Suppressor macrophage treated with lipopolysaccharide for 1 hour (primary cell): Measurements from ENCODE around the gene HELQ.
"Not testable (repeated sequence)": the region's sequence is repeated elsewhere in the genome, so short reads cannot be mapped to it uniquely, and the experiment has no call there.

Experiments used
- DNase-seq, 3 donors: peaks; one replicate each; pipeline ENCODE4 v3.0.0-alpha.2; 2020 to 2022

HELQ gene, protein sequence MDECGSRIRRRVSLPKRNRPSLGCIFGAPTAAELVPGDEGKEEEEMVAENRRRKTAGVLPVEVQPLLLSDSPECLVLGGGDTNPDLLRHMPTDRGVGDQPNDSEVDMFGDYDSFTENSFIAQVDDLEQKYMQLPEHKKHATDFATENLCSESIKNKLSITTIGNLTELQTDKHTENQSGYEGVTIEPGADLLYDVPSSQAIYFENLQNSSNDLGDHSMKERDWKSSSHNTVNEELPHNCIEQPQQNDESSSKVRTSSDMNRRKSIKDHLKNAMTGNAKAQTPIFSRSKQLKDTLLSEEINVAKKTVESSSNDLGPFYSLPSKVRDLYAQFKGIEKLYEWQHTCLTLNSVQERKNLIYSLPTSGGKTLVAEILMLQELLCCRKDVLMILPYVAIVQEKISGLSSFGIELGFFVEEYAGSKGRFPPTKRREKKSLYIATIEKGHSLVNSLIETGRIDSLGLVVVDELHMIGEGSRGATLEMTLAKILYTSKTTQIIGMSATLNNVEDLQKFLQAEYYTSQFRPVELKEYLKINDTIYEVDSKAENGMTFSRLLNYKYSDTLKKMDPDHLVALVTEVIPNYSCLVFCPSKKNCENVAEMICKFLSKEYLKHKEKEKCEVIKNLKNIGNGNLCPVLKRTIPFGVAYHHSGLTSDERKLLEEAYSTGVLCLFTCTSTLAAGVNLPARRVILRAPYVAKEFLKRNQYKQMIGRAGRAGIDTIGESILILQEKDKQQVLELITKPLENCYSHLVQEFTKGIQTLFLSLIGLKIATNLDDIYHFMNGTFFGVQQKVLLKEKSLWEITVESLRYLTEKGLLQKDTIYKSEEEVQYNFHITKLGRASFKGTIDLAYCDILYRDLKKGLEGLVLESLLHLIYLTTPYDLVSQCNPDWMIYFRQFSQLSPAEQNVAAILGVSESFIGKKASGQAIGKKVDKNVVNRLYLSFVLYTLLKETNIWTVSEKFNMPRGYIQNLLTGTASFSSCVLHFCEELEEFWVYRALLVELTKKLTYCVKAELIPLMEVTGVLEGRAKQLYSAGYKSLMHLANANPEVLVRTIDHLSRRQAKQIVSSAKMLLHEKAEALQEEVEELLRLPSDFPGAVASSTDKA

DNA sequence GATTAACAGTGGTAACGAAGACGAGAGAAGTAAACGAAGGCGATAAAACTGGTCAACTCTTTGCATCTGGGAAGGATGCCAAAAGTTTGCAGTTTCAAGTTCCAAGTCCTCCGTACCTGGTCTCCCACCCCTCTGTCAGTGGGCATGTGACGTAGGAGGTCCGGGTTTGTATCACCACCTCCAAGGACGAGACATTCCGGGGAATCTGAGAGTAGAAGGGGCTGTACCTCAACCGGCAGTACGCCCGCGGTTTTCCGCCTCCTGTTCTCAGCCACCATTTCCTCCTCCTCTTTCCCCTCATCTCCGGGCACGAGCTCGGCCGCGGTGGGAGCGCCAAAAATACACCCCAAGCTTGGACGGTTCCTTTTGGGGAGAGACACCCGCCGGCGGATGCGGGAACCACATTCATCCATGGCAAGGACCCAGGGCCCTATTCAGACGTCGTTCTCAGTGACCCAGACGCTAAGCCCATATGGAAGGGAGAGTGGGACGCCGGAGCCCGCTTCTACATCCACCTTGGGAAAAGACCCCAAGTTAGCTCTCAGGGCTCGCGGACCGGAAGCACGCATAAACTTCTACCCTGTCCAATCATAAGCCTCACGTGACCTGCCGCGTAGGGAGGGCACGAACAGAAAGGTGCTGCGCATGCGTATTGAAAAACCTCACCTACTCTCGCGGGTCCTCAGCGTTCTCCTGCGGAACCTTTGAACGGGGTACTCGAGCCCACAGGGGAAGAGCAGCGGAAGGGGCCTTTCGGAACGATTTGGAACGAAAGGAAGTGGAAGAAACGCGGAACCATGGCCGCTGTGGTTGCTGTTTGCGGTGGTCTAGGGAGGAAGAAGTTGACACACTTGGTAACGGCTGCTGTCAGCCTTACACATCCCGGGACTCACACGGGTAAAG is at the start of gene HELQ, which contains the start of gene MRPS18C:
Gene HELQ, minus strand, starts transcription at position 543 of the 903 bp plus-strand sequence. Its CDS starts 130 bp downstream, at position 413.
Gene MRPS18C, plus strand, starts transcription at position 778 of the 903 bp plus-strand sequence. Its CDS starts 20 bp downstream, at position 798.
- DNase-seq, result peak; percentile 97 to 100 (median 99)

DNA sequence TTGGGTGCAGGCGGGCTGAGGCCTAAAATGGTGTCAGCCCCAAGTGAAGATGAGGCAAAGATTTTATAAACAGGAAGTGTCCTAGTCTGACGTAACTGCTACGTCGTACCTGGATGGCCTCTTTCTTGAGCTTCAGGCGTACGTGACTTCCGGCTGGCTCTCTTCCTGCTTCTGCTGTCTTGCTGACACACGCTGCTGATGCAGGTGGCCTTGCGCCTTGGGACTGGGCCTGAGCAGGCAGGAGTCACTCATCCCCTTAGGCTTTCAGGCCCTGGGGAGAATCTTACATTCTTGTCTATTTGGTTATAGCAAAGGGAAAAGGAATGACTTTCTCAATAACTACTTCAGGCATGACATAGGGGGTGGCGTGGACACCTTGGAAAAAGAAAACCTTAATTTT is 49.4 kb upstream of the HELQ start:
- DNase-seq, result no peak

DNA sequence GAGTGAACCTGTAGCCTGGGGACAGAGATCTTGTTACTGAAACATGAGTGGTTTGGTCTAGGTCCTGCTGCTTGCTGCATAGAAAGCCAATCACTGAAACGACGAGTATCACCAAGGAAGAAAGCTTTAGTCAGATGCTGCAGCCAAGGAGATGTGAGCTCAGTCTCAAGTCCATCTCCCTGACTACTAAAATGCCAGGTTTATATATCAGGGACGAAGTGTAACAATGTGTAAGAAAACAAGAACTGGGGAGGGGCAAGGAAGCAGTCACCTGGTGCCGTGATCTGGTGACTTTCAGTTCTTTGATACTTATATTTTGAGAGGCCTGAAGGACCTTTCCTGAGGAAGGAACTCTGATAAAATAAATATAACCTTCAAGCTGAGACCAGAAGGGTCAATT is 48.9 kb upstream of the HELQ start:
- DNase-seq, result no peak

DNA sequence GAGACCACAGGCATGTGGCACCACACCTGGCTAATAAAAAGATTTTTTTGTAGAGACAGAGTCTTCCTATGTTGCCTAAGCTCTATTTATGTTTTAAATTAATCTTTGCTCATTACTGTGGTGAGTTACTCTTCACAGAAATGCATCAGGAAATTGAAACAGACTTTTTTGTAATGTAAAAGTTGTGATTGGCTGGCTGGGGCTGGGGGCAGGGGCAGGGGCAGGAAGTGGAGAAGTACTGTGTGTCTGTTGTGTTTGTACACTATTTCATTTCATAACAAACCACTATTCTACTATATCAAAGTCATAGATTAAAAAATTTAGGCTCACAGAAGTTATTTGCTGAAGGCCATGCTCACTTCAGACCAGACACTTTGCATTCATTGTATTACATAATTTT is 48.4 kb upstream of the HELQ start:
- no peak for DNase-seq

DNA sequence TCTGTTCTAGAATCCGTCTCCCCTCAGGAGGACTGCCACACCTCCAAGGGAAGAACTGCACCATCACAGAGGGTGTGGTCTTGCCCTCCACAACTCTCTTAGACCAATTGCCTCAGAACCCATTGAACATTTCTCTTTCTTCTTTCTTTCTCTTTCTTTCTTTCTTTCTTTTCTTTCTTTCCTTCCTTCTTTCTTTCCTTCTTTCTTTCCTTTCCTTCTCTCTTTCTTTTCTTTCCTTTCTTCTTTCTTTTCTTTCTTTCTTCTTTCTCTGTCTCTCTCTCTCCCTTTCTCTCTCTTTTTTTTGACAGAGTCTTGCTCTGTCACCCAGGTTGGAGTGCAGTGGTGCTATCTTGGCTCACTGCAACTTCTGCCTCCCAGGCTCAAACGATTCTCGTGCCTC is 46.0 kb upstream of the HELQ start:
- not testable (repeated sequence) for DNase-seq

DNA sequence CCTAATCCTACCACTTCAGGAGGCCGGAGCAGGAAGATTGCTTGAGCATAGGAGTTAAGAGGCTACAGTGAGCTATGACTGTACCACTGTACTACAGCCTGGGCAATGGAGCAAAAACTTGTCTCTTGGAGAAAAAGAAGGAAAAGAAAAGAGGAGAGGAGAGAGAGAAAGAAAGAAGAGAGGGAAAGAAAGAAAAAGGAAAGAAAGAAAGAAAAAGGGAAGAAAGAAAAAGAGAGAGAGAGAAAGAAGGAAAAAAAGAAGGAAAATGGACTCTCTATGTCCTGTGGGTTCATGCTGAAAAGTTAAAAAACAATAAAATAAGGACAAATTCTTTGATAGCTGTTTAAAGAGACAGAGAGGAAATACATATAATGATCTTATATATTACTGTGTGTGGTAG is 42.6 kb upstream of the HELQ start:
- DNase-seq, result no peak

DNA sequence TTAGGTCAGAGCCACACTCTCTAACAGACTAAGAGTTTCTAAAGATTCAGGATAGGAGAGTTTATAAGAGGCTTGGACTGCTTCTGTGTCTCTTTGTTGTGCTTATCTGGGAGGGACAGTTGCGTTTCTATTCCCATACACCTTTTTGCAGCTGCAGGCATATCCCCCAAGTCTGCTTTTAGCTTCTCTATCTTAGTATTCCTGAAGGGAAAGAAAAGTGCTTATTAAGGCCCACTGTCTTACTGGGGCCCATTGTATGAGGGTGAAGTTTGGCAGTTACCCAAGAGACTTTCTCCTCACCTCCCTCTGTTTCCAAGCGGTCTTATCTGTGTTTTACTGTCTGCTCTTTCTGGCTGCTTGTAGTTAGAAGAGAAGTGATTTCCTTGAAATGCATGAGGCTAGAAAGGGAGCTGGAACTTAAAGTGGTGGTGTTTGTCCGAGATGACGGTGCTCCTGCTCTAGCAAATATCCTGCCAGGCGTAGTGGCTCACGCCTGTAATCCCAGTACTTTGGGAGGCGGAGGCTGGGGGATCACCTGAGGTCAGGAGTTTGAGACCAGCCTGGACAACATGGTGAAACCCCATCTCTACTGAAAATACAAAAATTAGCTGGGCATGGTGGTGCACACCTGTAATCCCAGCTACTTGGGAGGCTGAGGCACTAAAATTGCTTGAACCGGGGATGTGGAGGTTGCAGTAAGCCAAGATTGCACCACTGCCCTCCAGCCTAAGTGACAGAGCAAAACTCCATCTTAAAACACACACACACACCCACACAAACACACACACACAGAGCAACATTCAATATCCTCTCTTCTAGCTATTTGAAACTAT is 40.7 kb upstream of the HELQ start:
- not testable (repeated sequence) for DNase-seq

DNA sequence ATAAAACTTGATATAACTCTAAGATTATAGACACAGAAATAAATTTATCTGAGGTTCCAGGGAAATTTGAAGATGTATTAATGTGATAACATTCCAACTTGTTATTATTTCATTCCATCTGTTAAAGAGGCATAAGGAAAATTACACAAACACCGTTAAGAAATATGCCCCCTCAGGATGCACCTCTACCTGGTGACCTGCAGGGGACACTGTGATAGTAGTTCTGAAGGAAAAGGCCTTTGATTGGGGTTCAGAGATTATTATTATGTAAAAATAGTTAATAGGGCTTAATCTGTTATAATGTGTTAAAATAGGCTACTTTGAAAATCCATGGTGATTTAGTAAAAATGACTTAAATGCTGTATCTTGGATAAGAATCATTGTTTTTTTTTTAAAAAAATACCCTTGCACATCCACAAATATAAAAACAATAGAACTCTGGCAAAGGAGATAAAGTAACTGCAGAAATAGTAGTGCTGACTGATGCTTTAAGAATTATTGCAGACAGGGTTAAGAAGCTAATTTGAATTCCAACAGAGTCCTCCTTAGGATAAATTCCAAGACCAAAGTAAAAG is 35.3 kb upstream of the HELQ start:
- peak; percentile 36 to 52 (median 40) for DNase-seq

DNA sequence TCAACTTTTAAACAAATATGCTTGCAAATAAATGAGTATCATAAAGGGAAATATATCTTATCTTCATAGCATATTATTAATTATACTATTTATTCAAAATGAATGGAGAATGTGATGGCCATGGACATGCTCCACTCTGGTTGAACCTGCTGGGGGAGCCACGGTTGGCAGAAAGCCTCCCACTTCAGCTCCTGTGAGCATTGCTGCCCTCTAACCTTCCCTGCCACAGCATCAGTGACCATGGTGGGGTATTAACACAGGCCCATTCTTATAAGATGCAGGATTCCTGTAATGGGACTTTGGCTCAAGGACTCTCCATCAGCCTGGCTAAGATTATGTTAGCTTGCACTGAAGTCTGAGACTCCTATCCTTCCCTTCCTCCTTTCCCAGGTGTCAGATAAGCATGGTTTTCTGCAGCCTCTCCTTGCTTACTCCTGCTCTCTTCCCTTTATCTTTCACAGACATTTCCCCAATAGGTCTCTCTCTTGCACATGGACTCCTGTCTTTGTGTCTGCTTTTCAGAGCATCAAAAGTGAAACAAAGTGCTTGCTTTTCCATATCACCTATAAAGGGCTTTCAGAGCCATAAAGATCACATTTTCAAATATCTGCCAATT is 34.2 kb upstream of the HELQ start:
- no peak for DNase-seq

DNA sequence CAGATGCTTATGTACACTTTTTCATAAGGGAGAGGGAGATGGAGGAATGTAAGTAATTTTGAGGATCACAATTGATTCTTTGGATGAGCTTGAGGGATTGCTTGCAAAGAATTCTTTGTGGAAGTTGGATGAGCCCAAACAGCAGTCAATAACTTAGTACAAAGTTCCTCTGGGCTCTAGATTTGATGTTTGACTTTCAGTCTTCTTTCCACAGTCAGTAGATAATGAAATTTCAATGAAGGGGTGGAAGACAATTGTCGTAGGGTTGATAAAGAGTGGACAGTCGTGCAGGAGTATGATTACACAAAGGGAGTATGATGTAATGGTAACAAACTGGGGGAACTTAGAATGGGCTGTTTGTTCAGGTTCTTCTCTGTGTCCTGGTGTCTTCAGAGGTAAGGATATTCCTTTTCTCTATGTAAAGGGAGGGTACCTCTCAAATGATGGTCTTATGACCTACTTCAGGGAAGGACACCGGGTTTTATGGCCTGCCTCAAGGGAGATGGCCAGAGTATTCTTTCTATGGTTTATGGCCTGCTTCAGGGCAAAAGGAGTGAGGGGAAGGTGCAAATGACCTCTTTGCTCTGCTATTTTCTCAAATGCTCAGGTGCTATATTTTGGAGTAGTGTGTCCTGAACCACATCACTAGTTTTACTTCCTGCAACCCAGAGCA is 31.0 kb upstream of the HELQ start:
- DNase-seq, result no peak

DNA sequence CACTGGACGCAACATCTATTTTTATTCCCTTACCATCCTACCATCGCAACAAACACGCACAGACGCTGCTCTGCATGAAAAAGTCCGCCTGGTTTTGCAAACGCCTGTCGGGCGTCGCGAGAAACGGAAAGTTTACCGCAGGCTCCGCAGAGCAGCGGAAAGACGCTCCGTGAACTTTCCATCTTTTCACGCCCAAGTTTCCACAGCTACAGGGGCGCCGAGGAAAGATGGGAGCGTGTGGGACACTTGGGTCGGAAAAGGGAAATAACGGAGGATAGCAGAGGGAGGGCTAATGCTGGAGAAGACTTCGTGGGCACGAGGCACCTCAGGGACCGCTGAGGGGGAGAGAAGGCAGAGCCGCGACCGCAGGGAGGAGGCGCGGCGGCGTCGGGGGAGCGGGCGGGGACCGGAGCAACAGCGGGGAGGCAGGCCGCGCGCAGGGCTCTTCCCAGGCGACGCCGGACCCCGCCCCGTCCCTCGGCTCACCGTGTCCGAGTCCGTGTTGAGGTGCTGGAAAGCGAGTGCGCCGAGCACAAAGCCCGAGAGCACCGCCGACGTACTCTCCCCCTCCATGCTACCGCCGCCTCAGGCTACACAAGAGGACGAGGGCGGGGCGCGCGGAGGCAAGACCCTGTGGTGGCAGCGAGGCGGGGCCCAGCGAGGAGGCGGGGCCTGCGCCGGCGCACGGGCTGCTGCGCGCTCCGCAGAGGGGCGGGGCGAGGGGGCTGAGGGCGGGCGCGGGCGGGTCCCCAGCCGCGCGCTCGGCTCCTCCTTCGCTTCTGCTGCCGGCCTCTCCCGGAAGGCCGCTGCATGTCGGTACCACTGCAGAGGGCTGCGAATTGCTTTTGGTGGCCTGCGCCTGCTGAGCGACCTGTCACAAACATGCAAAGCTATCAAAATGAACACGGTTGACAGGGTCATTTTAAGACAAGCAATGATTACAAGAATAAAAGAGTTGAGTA is 29.2 kb upstream of the HELQ start, which contains the start of gene ABRAXAS1:
Gene ABRAXAS1, minus strand, starts transcription at position 601 of the 962 bp plus-strand sequence. Its CDS starts 28 bp downstream, at position 573.
- peak; percentile 93 to 99 (median 97) for DNase-seq

DNA sequence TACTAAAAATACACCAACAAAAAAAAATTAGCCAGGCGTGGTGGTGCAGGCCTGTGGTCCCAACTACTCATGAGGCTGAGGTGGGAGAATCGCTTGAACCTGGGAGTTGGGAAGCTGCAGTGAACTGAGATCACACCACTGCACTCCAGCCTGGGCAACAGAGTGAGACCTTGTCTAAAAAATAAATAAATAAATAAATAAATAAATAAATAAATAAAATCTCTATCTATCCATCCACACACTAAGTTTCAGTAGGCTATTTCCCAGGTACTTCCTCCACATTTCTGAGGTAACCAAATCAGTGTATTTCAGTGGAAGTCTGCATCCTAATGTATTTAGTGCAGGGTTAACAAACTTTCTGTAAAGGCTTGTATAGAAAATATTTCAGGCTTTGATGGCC is 18.3 kb upstream of the HELQ start:
- DNase-seq, result no peak

DNA sequence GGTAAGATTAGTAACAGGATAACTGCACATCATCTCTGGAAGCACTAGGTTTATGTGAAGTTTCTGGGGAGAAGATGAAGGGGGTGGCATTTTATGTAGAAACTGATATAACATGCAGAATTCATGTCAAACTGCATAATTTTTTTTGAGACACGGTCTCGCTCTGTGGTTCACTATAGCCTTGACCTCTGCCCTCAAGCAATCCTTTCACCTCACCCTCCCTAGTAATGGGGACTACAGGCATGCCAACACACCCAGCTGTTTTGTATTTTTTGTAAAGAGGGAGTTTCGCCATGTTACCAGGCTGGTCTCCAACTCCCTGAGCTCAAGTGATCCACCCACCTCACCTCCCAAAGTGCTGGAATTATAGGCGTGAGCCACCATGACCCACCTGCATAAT is 17.8 kb upstream of the HELQ start:
- no peak for DNase-seq

DNA sequence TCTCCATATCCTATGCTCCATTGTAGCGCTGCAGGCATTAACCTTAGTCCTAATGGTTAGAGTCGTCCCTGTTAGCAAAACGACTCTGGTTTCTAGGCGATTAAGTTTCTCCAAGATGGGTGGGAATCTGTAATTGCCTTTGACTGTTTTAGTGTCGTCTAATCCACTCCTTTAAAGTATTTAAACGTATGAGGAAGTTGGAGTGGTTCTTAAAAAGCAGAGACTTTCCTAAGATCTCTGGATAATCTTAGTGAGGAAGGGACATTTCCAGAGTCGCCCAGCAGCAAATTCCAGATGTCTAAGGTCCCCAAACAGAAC is 520 bp upstream of the HELQ start:
- no peak for DNase-seq

DNA sequence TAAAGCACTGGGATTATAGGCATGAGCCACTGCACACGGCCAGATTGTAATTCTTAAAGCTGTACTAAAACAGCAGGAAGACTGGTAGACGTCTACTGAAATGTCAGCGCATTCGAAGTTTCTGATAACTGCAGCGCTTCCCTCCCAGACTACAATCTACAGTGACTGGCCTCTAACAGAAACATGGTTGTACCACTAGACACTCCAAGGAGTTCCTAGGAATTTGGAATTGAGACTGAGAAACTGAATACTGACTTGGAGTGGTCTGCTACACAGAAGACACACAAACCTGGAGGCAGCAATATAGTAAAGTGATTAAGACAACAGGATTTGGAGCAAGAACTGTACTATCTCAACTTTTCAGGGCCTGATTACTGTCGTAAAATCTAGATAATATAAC is 937 bp downstream of the HELQ start:
- DNase-seq, result no peak

DNA sequence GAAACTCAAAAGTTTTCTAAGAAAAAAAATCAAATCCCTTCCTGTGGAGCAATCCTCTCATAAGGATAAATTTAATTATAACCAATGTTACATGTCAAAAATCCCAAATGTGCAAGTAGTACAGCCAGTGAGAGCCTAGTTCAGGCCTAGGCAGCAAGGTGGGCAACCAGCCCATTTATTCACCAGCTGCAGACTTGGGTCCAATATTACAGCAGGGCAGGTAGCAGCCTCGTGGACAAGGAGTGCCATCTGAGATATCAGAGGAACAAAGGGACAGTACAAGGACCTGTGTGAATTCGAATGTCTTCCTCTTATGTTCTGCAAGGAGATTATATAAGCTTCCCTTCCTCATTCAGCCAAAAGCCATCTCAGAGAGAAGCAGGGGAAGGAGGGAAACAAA is 6.6 kb downstream of the HELQ start:
- DNase-seq, result peak in 1 of 3 donors; percentile 14

DNA sequence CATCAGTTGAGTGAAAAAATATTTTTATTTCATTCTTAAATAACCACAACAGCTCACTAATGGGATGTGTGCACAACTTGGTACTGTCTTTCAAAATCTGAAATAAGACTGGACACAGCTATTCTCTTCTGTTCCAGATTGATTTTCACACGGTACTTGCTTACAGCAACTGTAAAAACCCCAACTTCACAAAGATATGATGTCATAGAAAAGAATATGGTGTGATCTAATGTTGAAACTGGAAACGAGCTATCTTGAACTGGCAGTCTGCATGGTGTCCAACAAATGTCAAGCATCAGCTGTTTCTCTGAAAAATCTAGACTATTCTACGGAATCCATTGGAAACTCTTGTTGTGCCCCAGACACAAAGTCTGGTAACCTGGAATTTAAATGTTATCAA is 14.7 kb downstream of the HELQ start:
- DNase-seq, result peak in 1 of 3 donors; percentile 19

DNA sequence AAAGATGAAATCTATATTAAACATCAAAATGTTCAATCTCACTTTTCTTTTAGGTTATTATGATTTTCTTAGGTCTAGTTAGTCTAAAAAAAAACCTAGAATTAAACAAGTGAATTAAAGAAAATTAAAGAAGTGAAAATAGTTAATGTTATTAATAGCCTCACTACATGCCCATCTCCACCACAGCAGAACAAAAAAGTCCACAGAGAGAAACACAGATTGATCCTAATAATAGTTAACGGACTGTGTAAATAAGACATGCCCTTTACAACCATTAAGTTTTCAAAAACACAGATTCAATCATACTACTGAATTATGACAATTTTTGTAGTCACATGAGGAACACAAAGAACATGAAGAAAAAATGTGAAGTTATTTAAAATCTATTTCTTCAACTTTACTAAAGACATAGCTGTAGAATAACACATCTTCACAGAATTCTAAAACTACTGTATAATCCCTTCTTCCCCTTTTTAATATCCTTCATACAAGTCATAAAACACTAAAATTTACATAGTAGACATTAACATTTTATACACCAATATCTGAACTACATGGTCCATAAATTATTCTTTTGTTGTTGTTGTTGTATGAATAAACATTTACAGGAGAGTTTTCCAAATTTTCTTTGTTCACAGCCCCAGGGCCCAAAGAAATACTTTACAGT is 15.3 kb downstream of the HELQ start:
- peak in 1 of 3 donors; percentile 13 for DNase-seq
